ENCODE data around the gene DTNA. TPM values are rescaled to one million over a fixed set of nuclear protein-coding genes. Genes with fewer than 3 reads are reported as not detected.
"Not testable (repeated sequence)": the region's sequence is repeated elsewhere in the genome, so short reads cannot be mapped to it uniquely, and the experiment has no call there.

The DTNA gene
- polyA plus RNA-seq, 1 donor from 2014 or later: 53.9 TPM

- H3K4me2 ChIP-seq (ENCODE audit: low read length): no peak overlapping the region
- no peaks in the 10 kb centered on the region for H3K36me3 ChIP-seq (ENCODE audit: insufficient read depth, low read length)
- no peaks in the 10 kb centered on the region for H3K9me3 ChIP-seq (ENCODE audit: low read length)
- H2AFZ ChIP-seq (ENCODE audit: low read depth, low read length): no peak overlapping the region
- TF ChIP-seq MXI1 (conservative IDR thresholded peaks at IDR 0.05; ENCODE audit: poor library complexity, severe bottlenecking) (no peak), EZH2 (IDR thresholded peaks at IDR 0.05; ENCODE audit: borderline replicate concordance, insufficient read depth, low read length, poor library complexity, severe bottlenecking) (no peak), TAF1 (IDR thresholded peaks at IDR 0.05; ENCODE audit: low read depth) (no peak), RAD21 (conservative IDR thresholded peaks at IDR 0.05) (peak; percentile 50), CTCF (IDR thresholded peaks at IDR 0.05; ENCODE audit: poor library complexity, severe bottlenecking) (peak; percentile 65), REST (IDR thresholded peaks at IDR 0.05; ENCODE audit: borderline replicate concordance) (no peak), EP300 (conservative IDR thresholded peaks at IDR 0.05; ENCODE audit: poor library complexity, severe bottlenecking) (no peak), SMC3 (conservative IDR thresholded peaks at IDR 0.05; ENCODE audit: poor library complexity) (peak; percentile 59), POLR2AphosphoS5 (IDR thresholded peaks at IDR 0.05) (no peak)
- H3K27me3 ChIP-seq (ENCODE audit: insufficient read depth, low read depth, low read length): peaks cover 2% of the 10 kb centered on the region
- H3F3A ChIP-seq (ENCODE audit: insufficient read depth, low read length, poor library complexity, severe bottlenecking): no peaks in the 10 kb centered on the region
- no peak overlapping the region for H3K27ac ChIP-seq (ENCODE audit: low read length)
- no peak overlapping the region for H3K9ac ChIP-seq (ENCODE audit: low read length)
- H3K4me3 ChIP-seq (ENCODE audit: low read length): no peak overlapping the region
- no peaks in the 10 kb centered on the region for H3K79me2 ChIP-seq (replicated peaks; ENCODE audit: insufficient read depth, low read length)
- no peaks in the 10 kb centered on the region for H4K20me1 ChIP-seq (ENCODE audit: insufficient read depth)
- H3K9me2 ChIP-seq (ENCODE audit: insufficient read depth, low read length): no peaks in the 10 kb centered on the region
Observed at GRCh38 chr18:34661464-34662087, 48.5 kb upstream of the DTNA start.

GRCh38 chr18:34676816-34677574 is 33.1 kb upstream of the DTNA start:
- H3K9me2 ChIP-seq (ENCODE audit: insufficient read depth, low read length): no peaks in the 10 kb centered on the region
- no peaks in the 10 kb centered on the region for H3K79me2 ChIP-seq (replicated peaks; ENCODE audit: insufficient read depth, low read length)
- no peaks in the 10 kb centered on the region for H3K27me3 ChIP-seq (ENCODE audit: insufficient read depth, low read depth, low read length)
- no peak overlapping the region for H2AFZ ChIP-seq (ENCODE audit: low read depth, low read length)
- H3F3A ChIP-seq (ENCODE audit: insufficient read depth, low read length, poor library complexity, severe bottlenecking): no peaks in the 10 kb centered on the region
- H3K4me3 ChIP-seq (ENCODE audit: low read length): no peak overlapping the region
- no peaks in the 10 kb centered on the region for H3K36me3 ChIP-seq (ENCODE audit: insufficient read depth, low read length)
- TF ChIP-seq CTCF (IDR thresholded peaks at IDR 0.05; ENCODE audit: poor library complexity, severe bottlenecking) (no peak), POLR2AphosphoS5 (IDR thresholded peaks at IDR 0.05) (no peak)
- H3K27ac ChIP-seq (ENCODE audit: low read length): no peak overlapping the region
- no peak overlapping the region for H3K9ac ChIP-seq (ENCODE audit: low read length)
- H4K20me1 ChIP-seq (ENCODE audit: insufficient read depth): no peaks in the 10 kb centered on the region
- H3K9me3 ChIP-seq (ENCODE audit: low read length): no peaks in the 10 kb centered on the region
- no peak overlapping the region for H3K4me2 ChIP-seq (ENCODE audit: low read length)

GRCh38 chr18:34689750-34690149 is 20.3 kb upstream of the DTNA start:
- H3K9ac ChIP-seq (ENCODE audit: low read length); H4K20me1 ChIP-seq (ENCODE audit: insufficient read depth); H3K4me2 ChIP-seq (ENCODE audit: low read length); H2AFZ ChIP-seq (ENCODE audit: low read depth, low read length); H3K9me2 ChIP-seq (ENCODE audit: insufficient read depth, low read length); H3K9me3 ChIP-seq (ENCODE audit: low read length); H3K4me3 ChIP-seq (ENCODE audit: low read length); H3K27ac ChIP-seq (ENCODE audit: low read length); H3K27me3 ChIP-seq (ENCODE audit: insufficient read depth, low read depth, low read length); H3K79me2 ChIP-seq (replicated peaks; ENCODE audit: insufficient read depth, low read length); H3K36me3 ChIP-seq (ENCODE audit: insufficient read depth, low read length); H3F3A ChIP-seq (ENCODE audit: insufficient read depth, low read length, poor library complexity, severe bottlenecking): not testable (repeated sequence)
